ENCODE results near the gene NLK.
"Not testable (repeated sequence)": the region's sequence is repeated elsewhere in the genome, so short reads cannot be mapped to it uniquely, and the experiment has no call there.

Gene NLK

GRCh38 chr17:28188841-28189263, 146.4 kb downstream of the NLK start:
- DNase-seq (ENCODE audit: low read depth in 2 of 3, low spot score in 2 of 3), result no peak

- DNase-seq (ENCODE audit: low read depth in 2 of 3, low spot score in 2 of 3), result no peak
Observed at GRCh38 chr17:28189667-28190066, 147.2 kb downstream of the NLK start.

- no peak for DNase-seq (ENCODE audit: low read depth in 2 of 3, low spot score in 2 of 3)
Observed at GRCh38 chr17:28191018-28191417, 148.5 kb downstream of the NLK start.

- no peak for DNase-seq (ENCODE audit: low read depth in 2 of 3, low spot score in 2 of 3)
Observed at GRCh38 chr17:28193241-28193640, 150.8 kb downstream of the NLK start.

- no peak for DNase-seq (ENCODE audit: low read depth in 2 of 3, low spot score in 2 of 3)
Observed at GRCh38 chr17:28194382-28194781, 151.9 kb downstream of the NLK start.

GRCh38 chr17:28196636-28197035, 154.2 kb downstream of the NLK start:
- no peak for DNase-seq (ENCODE audit: low read depth in 2 of 3, low spot score in 2 of 3)

GRCh38 chr17:28199115-28199514, 156.6 kb downstream of the NLK start:
- no peak for DNase-seq (ENCODE audit: low read depth in 2 of 3, low spot score in 2 of 3)

GRCh38 chr17:28199728-28200127, 157.3 kb downstream of the NLK start:
- DNase-seq (ENCODE audit: low read depth in 2 of 3, low spot score in 2 of 3), result no peak

GRCh38 chr17:28201315-28201714, 158.8 kb downstream of the NLK start:
- DNase-seq (ENCODE audit: low read depth in 2 of 3, low spot score in 2 of 3), result no peak

GRCh38 chr17:28204244-28204643, 161.8 kb downstream of the NLK start:
- DNase-seq (ENCODE audit: low read depth in 2 of 3, low spot score in 2 of 3), result no peak

- no peak for DNase-seq (ENCODE audit: low read depth in 2 of 3, low spot score in 2 of 3)
Observed at GRCh38 chr17:28204751-28205150, 162.3 kb downstream of the NLK start.

- DNase-seq (ENCODE audit: low read depth in 2 of 3, low spot score in 2 of 3), result no peak
Observed at GRCh38 chr17:28206292-28206691, 163.8 kb downstream of the NLK start.

- DNase-seq (ENCODE audit: low read depth in 2 of 3, low spot score in 2 of 3), result no peak
Observed at GRCh38 chr17:28211811-28212210, 169.3 kb downstream of the NLK start.

- DNase-seq (ENCODE audit: low read depth in 2 of 3, low spot score in 2 of 3), result not testable (repeated sequence)
Observed at GRCh38 chr17:28213578-28213977, 171.1 kb downstream of the NLK start.

- no peak for DNase-seq (ENCODE audit: low read depth in 2 of 3, low spot score in 2 of 3)
Observed at GRCh38 chr17:28216052-28216451, 173.6 kb downstream of the NLK start.

- DNase-seq (ENCODE audit: low read depth in 2 of 3, low spot score in 2 of 3), result no peak
Observed at GRCh38 chr17:28216528-28216927, 174.1 kb downstream of the NLK start.

GRCh38 chr17:28219771-28220170, 177.3 kb downstream of the NLK start:
- no peak for DNase-seq (ENCODE audit: low read depth in 2 of 3, low spot score in 2 of 3)

- no peak for DNase-seq (ENCODE audit: low read depth in 2 of 3, low spot score in 2 of 3)
Observed at GRCh38 chr17:28221751-28222414, 179.4 kb downstream of the NLK start.

- no peak for DNase-seq (ENCODE audit: low read depth in 2 of 3, low spot score in 2 of 3)
Observed at GRCh38 chr17:28225271-28225670, 182.8 kb downstream of the NLK start.

GRCh38 chr17:28225867-28226266, 183.4 kb downstream of the NLK start:
- DNase-seq (ENCODE audit: low read depth in 2 of 3, low spot score in 2 of 3), result no peak

- no peak for DNase-seq (ENCODE audit: low read depth in 2 of 3, low spot score in 2 of 3)
Observed at GRCh38 chr17:28226563-28227315, 184.3 kb downstream of the NLK start.

GRCh38 chr17:28227316-28228108, 185.0 kb downstream of the NLK start:
- no peak for DNase-seq (ENCODE audit: low read depth in 2 of 3, low spot score in 2 of 3)
